Measurements from ENCODE around the gene RAB24. TPM values are rescaled to one million over a fixed set of nuclear protein-coding genes. Genes with fewer than 3 reads are reported as not detected.

RAB24 gene
- total and polyA plus RNA-seq, 2 experiments from 2014 or later: 81.5 to 94.7 TPM

DNA sequence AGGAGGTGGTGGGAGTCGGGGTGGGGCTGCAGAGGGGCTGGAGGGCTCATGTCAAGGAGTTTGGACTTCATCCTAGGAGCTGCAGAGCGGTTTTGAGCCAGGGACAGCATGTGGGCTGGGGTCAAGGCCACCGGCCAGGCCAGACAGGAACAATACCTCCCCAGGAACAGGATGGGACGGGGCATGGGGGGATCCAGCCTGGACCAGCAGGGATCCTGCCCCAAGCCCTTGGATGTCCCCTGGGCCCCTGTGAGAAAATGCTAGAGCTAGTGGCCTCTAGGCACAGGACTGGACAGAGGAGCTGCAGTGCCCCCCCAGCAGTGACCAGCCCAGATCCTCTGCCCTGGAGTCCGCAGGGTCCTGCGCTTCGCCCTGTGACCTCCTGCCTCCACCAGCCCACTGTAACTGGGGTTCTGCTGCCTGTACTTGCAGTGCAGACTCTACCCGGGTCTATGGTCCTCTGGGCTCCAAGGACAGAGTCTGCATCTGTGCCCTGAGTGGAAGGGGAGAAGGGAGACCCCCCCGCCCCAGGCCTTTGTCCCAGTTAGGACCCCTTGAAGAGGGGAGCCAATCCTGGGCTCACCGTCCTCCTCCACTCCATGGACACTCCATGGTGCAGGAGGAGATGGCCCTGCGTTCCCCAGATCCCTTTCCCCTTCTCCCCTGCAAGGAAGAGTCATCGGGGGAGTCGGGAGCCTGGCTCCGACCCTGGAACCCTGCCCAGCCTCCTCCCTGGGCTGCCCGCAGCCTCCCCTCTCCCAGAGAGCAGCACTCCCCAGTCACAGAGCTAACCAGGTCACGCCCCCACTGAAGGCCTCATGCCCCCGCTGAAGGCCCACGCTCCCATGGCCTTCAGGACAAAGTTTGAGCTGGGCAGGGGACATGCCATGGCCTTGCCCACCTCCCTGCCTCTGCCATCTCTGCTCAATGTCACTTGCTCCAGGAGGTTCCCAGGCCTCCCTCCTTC lies 11.1 kb upstream of the RAB24 start:
- no peaks in the 10 kb centered on the region for H3K27me3 ChIP-seq
- H3K36me3 ChIP-seq: no peaks in the 10 kb centered on the region
- H3K4me3 ChIP-seq: no peak overlapping the region
- TF ChIP-seq, protein P1, sequence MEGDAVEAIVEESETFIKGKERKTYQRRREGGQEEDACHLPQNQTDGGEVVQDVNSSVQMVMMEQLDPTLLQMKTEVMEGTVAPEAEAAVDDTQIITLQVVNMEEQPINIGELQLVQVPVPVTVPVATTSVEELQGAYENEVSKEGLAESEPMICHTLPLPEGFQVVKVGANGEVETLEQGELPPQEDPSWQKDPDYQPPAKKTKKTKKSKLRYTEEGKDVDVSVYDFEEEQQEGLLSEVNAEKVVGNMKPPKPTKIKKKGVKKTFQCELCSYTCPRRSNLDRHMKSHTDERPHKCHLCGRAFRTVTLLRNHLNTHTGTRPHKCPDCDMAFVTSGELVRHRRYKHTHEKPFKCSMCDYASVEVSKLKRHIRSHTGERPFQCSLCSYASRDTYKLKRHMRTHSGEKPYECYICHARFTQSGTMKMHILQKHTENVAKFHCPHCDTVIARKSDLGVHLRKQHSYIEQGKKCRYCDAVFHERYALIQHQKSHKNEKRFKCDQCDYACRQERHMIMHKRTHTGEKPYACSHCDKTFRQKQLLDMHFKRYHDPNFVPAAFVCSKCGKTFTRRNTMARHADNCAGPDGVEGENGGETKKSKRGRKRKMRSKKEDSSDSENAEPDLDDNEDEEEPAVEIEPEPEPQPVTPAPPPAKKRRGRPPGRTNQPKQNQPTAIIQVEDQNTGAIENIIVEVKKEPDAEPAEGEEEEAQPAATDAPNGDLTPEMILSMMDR (IDR thresholded peaks at IDR 0.05; ENCODE audit: low read depth, low read length): no peak
- H3K27ac ChIP-seq: no peak overlapping the region
- H3K4me1 ChIP-seq (ENCODE audit: low read depth): no peaks in the 10 kb centered on the region
- DNase-seq (ENCODE audit: low read depth in 1 of 2, low spot score in 1 of 2): no peak
- H3K9me3 ChIP-seq (ENCODE audit: low read depth): no peaks in the 10 kb centered on the region

DNA sequence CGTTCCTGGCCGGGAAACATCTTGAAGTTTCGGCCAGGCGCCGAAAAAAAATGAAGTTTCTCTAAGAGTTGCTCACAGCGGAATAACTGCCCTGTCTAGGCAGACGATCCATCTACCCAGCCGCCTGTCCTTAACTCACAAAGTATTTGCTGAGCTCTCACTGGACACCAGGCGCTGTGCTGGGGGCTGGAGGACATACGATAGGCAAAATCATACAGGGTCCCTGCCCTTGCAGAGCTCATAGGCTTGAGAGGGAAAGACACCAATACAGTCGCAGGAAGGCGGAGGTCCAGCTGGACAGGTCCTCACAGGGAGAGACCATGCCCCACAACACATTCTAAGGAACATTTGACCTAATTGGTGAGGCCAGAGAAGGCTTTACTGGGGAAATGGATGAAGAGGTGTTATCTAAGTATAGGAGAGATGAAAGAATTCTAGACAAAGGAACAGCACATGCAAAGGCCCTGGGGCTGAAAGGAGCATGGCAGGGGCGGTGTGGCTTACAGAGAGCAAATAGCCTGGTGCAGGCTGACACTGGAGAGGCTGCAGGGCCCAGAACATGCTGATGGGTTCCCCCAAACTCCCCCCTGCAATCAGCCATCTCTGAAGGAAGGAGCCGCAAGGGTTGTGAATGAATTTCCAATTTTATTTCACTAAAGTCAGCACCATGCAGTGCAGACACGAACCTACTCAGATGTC lies 10.2 kb upstream of the RAB24 start:
- no peaks in the 10 kb centered on the region for H3K4me1 ChIP-seq (ENCODE audit: low read depth)
- H3K27ac ChIP-seq: no peak overlapping the region
- TF ChIP-seq, protein P1 (IDR thresholded peaks at IDR 0.05; ENCODE audit: low read depth, low read length): no peak
- no peaks in the 10 kb centered on the region for H3K36me3 ChIP-seq
- no peaks in the 10 kb centered on the region for H3K9me3 ChIP-seq (ENCODE audit: low read depth)
- no peak overlapping the region for H3K4me3 ChIP-seq
- DNase-seq (ENCODE audit: low read depth in 1 of 2, low spot score in 1 of 2): no peak
- H3K27me3 ChIP-seq: no peaks in the 10 kb centered on the region

DNA sequence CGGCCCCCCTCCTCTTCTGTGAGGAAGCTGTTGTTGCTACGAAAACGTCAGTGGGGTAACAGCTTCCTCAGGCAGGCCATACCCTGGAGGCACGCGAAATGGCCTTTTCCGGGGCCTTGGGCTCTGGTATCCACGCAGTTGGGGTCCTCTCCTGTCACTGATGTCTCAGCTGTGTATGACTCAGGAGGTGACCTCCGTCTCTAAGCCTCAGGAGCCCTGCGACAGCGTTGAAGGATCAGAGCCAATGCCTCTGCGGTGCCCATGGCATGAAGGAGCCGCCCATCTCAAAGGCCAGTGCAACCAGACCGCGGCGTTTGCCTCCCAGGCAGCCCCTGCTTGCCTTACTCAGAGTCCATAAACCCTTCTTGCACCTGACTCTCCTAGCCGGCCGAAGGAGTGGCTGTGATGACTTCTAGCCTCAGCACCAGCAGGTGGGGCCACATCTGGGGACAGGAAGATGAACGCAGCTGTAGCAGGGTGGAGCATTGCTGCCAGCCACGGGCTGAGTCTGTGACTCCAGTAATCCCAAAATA lies 9.2 kb upstream of the RAB24 start:
- no peak overlapping the region for H3K27ac ChIP-seq
- DNase-seq (ENCODE audit: low read depth in 1 of 2, low spot score in 1 of 2): peak in 1 of 2 donors; percentile 20
- TF ChIP-seq, protein P1 (IDR thresholded peaks at IDR 0.05; ENCODE audit: low read depth, low read length): no peak

DNA sequence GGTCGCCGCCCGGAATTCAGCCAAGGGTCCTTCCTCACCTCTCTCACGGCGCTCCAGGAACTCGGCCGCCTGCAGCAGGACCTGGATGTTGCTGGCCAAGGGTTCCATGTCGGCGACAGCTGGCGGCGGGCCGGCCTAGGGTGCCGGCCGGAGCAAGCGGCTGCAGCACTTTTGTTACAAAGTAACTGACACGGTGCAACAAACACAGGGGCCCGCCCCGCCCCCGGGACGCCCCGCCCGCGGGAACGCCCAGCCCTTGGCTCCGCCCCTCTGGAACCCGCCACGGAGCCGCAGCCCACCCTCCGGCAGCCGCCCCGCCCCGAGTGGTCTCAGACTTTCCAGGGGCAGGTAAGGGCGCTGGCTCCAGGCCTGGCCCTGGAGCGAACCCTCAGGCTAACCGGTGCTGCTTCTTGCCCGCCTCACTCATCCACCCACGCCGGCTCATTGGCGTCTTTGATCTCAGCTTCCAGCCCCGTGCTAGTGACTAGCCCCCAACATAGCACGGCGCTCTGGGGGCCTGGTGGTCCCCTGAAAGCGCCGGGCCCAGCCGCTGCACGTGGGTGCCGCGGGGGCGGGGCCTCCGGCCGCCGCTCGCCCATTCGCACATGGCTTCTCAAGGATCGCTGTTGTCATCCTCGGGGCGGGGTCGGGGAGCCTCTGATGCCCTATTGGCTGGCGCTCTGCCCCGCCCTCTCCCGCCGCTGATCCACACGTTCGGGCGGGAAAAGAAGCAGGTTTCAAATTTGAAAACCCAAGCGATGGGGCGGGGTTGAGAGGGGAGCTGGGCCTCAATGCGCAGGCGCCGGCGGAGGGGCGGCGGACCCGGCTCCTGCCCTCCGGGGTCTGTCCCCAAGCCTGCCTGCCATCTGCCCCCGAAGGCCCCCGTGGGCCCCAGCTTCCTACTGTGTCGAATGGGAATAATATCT lies 8.5 kb upstream of the RAB24 start, which contains the start of gene MXD3:
Gene MXD3, minus strand, starts transcription at position 176 of the 926 bp plus-strand sequence. Its CDS starts 68 bp downstream, at position 108.
- Histone ChIP-seq H3K36me3 (no peaks in the 10 kb centered on the region), H3K4me3 (peak within 1 kb of the TSS; percentile 41), H3K9me3 (ENCODE audit: low read depth) (no peaks in the 10 kb centered on the region), H3K4me1 (ENCODE audit: low read depth) (no peaks in the 10 kb centered on the region), H3K27ac (peak within 1 kb of the TSS; percentile 58), H3K27me3 (no peaks in the 10 kb centered on the region)
- TF ChIP-seq, protein P1 (IDR thresholded peaks at IDR 0.05; ENCODE audit: low read depth, low read length): no peak
- DNase-seq (ENCODE audit: low read depth in 1 of 2, low spot score in 1 of 2): peak; percentile 96 to 99

More for the DNA sequence above, 9.2 kb upstream of the RAB24 start:
- H3K4me3 ChIP-seq: peak overlapping the region; percentile 6
- H3K9me3 ChIP-seq (ENCODE audit: low read depth): no peaks in the 10 kb centered on the region
- no peaks in the 10 kb centered on the region for H3K27me3 ChIP-seq
- H3K4me1 ChIP-seq (ENCODE audit: low read depth): no peaks in the 10 kb centered on the region
- no peaks in the 10 kb centered on the region for H3K36me3 ChIP-seq

DNA sequence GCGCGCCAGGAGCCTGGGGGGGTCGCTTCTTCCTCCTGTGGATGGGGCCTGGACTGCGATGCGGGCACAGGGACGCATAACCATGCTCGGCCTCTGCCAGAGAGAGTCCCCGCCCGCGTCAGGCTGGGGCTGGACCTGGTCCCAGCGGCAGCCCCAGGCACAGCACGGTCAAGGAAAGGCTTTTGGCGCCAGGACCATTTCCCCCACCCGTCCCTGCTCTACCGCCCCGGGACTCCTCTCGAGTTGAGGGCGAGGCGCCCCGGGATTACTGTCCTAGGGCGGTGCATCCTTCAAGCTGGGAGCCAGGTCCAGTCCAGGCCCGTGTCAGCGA lies 7.8 kb upstream of the RAB24 start:
- DNase-seq (ENCODE audit: low read depth in 1 of 2, low spot score in 1 of 2): peak; percentile 15 to 43

More for the DNA sequence above, 7.8 kb upstream of the RAB24 start:
- H3K36me3 ChIP-seq: peaks cover 5% of the 10 kb centered on the region
- H3K4me3 ChIP-seq: peak overlapping the region; percentile 41
- TF ChIP-seq, protein P1 (IDR thresholded peaks at IDR 0.05; ENCODE audit: low read depth, low read length): no peak
- H3K27ac ChIP-seq: peak overlapping the region; percentile 58
- no peaks in the 10 kb centered on the region for H3K9me3 ChIP-seq (ENCODE audit: low read depth)
- no peaks in the 10 kb centered on the region for H3K27me3 ChIP-seq
- H3K4me1 ChIP-seq (ENCODE audit: low read depth): no peaks in the 10 kb centered on the region
